Endometrium (tissue), 2 donors: ENCODE results near the gene MZT2A.
"Not testable (repeated sequence)": the region's sequence is repeated elsewhere in the genome, so short reads cannot be mapped to it uniquely, and the experiment has no call there.

Experiments used
- FAIRE-seq: peaks from 2 replicates; lab custom pipeline; 2012; peaks lifted over from hg19 to GRCh38; lab: Jason Lieb, UNC
- donor health status: control.
- donor health status: control.

The MZT2A gene

DNA sequence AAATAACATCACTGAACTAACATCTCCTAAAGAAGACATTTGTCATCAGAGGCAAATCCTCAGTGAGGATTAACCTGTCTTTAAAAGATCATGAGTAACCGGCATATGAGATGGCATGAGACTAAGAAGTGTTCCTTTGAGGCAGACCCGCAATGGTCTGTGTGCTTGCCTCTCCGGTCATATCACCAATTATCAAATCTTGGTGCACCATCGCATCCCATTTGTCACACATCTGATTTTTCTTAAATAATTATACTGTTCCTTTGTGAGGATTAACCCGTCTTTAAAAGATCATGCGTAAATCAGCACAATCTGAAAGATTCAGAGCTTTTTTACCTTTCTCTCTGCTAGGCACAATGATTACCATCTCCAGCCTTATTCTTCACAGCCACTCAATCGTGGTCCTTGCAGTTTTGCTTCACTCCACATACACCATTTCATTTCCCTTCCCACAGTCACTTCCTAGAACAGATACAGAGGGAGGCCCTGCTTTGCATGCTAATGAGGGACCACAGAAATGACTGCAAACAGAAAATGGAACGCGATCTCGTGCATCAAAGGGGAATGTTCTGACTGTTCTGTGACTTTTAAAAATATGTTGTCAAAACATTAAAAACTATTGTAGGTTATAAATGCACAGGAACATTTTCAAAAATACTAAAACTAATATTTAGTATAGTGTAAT is 40.8 kb downstream of the MZT2A start:
- FAIRE-seq: not testable (repeated sequence)

DNA sequence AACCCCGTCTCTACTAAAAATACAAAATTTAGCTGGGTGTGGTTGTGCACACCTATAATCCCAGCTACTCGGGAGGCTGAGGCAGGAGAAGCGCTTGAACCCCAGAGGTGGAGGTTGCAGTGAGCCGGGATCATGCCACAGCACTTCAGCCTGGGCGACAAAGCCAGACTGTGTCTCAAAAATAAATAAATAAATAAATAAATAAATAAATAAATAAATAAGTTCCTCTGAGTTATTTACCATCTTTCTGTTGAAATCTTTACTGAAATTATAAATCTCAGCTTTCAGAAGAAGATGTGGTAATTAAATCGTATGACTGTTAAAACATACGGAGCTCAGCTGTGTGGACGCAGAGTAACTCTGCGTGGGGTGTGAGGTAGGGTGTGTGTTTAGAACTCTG is 44.2 kb downstream of the MZT2A start:
- not testable (repeated sequence) for FAIRE-seq

DNA sequence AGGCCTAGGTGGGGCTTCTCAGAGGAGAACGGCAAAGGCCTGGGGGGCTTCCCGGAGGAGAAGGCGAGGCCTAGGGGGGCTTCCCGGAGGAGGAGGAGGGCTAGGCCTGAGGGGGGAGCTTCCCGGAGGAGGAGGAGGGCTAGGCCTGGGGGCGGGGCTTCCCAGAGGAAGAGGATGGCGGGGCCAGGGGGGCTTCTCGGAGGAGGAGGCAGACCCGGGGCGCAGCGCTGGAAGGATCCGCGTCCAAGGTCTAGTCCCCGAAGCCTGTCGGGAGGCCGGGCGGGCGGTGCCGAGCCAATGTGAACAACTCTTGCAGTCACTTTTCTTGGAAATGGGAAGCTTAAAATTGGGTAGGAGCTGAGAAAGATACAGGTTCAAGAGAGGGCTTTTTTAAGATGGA is 46.3 kb downstream of the MZT2A start:
- no peak for FAIRE-seq

DNA sequence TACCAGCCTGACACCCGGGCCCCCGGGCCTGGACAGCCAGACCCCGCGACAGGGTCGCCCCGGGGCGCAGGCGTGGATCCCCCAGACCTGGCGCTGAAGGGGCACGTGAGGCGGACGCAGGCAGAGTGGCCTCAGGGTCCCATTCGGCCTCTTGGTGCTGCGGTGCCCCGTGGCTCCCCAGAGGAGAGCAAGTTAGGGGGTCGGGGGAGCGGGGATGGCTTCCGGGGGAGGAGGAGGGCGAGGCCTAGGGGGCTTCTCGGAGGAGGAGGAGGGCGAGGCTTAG is 46.7 kb downstream of the MZT2A start:
- not testable (repeated sequence) for FAIRE-seq

DNA sequence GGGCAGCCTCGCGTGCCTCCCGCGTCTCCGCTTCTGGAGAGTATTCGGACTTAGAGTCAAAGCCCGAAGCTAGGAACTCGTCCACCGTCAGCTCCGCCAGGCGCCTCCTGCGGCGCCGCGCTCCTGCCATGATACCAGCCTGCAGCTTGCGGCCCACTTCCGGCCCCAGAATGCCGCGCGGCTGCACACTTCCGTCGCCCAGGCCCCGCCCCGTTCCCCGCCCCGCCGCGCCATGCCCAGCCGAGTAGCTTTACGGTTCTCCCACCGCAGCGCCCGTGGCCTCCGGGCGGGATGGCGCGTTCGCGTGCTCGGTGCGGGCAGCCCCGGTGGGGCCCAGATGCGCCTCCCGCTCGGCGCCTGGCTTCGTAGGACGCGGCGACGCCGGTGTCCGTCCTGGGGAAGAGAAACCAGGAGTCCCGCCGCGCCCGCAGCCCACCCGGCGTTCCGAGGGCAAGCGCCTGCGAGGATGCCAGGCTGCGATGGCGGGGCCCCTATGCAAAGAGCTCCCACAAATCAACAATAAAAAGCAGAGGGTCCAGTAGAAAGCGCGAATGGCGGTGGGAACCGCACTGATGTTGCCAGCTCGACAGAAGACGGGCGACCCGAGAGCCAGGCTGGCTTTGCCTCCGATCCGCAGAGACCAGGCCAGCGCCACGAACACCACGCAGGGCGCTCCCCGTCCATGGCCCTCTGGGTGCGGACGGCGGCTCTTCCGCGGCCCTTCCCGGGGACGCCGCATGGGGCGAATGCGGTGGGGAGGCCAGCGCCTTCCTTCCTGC is 47.3 kb downstream of the MZT2A start:
- not testable (repeated sequence) for FAIRE-seq

DNA sequence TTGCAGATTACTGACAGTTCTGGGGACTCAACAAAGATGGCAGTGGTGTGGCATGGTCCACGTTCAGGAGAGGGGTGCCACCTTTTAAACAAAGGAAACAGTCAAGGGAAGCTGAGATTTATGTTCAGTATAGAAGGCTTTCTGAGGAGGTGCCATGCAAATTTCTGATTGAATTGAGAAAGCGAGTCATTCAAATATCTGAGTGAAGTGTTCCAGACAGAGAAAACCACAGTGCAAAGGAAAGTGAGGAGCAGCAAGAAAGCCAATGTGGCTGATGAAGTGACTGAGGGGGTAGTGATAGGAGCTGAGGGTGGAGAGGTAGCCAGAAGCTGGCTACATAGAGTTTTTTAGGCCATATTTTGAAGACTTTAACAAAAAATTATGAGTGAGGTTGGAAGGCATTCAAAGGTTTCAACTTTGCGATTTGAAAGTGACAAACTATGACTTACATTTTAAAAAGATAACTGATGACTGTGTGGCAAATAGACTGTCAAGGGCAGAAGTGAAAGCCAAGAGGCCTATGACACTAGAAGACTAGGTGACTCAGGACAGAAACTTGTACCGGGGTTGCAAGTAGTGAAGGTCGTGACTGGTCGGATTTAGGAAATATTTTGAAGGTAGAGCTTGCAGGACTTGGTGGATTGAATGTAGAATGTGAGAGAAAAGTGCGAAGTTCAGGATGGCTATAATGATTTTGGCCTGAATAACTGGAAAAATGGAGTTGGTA is 51.3 kb downstream of the MZT2A start:
- not testable (repeated sequence) for FAIRE-seq
